K562 (cell line): ENCODE data around the gene NUP62CL. TPM values are rescaled to one million over a fixed set of nuclear protein-coding genes. Genes with fewer than 3 reads are reported as not detected.

ENCODE experiments used
- ARID3B ChIP-seq: fragments of 250-450 bp; sonication (Bioruptor Pico); IDR thresholded peaks from 2 replicates; pipeline ENCODE4 v1.4.0; 2020; ENCODE audit warnings: borderline replicate concordance
- CGGBP1 ChIP-seq: fragments of 250-450 bp; sonication (Bioruptor Pico); IDR thresholded peaks from 2 replicates; pipeline ENCODE4 v1.9.0; 2021; ENCODE audit warnings: mild to moderate bottlenecking
- CREM ChIP-seq: IDR thresholded peaks from 2 replicates; pipeline ENCODE4 v1.6.1; 2014; ENCODE audit warnings: antibody characterized with exemption, low read depth
- CUX1 ChIP-seq: fragments of 200-800 bp; sonication (Bioruptor generic); IDR thresholded peaks from 2 replicates; pipeline ENCODE4 v1.6.1; 2016; ENCODE audit warnings: missing genetic modification characterization, missing compliant biosample characterization
- GTF3C2 ChIP-seq: IDR thresholded peaks from 3 replicates; pipeline ENCODE4 v1.6.1; 2011; ENCODE audit warnings: borderline replicate concordance, mild to moderate bottlenecking, moderate library complexity; ENCODE audit not compliant: insufficient read length; ENCODE audit errors: extremely low read depth
- NUFIP1 ChIP-seq: fragments of 450-650 bp; IDR thresholded peaks from 2 replicates; pipeline ENCODE4 v1.6.1; 2018; ENCODE audit not compliant: partially characterized antibody
- RFX5 ChIP-seq: IDR thresholded peaks from 2 replicates; pipeline ENCODE4 v1.6.1; 2011; ENCODE audit warnings: low read depth, mild to moderate bottlenecking, improper control_type of control experiment, low read length
- TOE1 ChIP-seq, 2 experiments: fragments of 450-650 bp in 1 of 2; sonication (generic) in 1 of 2; formaldehyde crosslinking in 1 of 2; IDR thresholded peaks; 2 replicates each; pipeline versions ENCODE4 v1.7.1 to v1.8.0; 2016 to 2022; ENCODE audit warnings: borderline replicate concordance in 2 of 2, mild to moderate bottlenecking in 2 of 2, antibody characterized with exemption in 1 of 2, inconsistent platforms in 1 of 2, low read depth in 1 of 2, missing genetic modification reagents in 1 of 2, moderate library complexity in 1 of 2
- ZKSCAN1 ChIP-seq: fragments of 150-350 bp; IDR thresholded peaks from 2 replicates; pipeline ENCODE4 v1.6.1; 2016; ENCODE audit warnings: low read depth, low read length
- ZNF518B ChIP-seq: fragments of 250-450 bp; sonication (Bioruptor Pico); IDR thresholded peaks from 2 replicates; pipeline ENCODE4 v1.5.0; 2021; ENCODE audit warnings: mild to moderate bottlenecking, moderate library complexity
- polyA plus RNA-seq, 8 experiments: library from polyadenylated mRNA; depleted of rRNA in 4 of 8; stranded (reverse) in 5 of 8; unstranded in 3 of 8; fragments of >200 nt; fragmentation: Nextera tagmentation in 2 of 8; fragmentation: Illumina TruSeq in 1 of 8; extraction: Ambion mirVana in 2 of 8; extraction: Trizol in 1 of 8; gene quantifications; 2 replicates each; pipeline versions ENCODE4 v1.2.1 to v1.2.3, GENCODE V29; 2011 to 2014; ENCODE audit warnings: inconsistent platforms in 1 of 8, missing spikeins in 1 of 8
- total RNA-seq, 7 experiments: library from RNA; depleted of rRNA in 6 of 7; stranded (reverse); fragments of >200 nt in 6 of 7; fragmentation: Illumina TruSeq in 2 of 7; extraction: Trizol in 2 of 7; gene quantifications; 2 replicates each; pipeline versions ENCODE4 v1.2.1 to v1.2.3, GENCODE V29; 2011 to 2021; ENCODE audit warnings: low replicate concordance in 1 of 7

NUP62CL gene
- total and polyA plus RNA-seq, 9 of the 15 experiments (the other 6 are each of a cell fraction or from before 2014, with no cell fraction given), result 29.7 to 101 (median 42.7) TPM

- TF ChIP-seq ARID3B (CRISPR knock-in tag), result no peak
- TF ChIP-seq RFX5, result no peak
- no peak for TF ChIP-seq TOE1 (IDR thresholded peaks at IDR 0.05; ENCODE audit: borderline replicate concordance)
- no peak for TF ChIP-seq TOE1 (CRISPR knock-in tag; IDR thresholded peaks at IDR 0.05; ENCODE audit: borderline replicate concordance, low read depth)
- no peak for TF ChIP-seq NUFIP1
- TF ChIP-seq CGGBP1, result no peak
- no peak for TF ChIP-seq CREM
- peak; percentile 68; the same call in 1 of the 2 replicates for TF ChIP-seq ZKSCAN1
- no peak for TF ChIP-seq GTF3C2
- no peak for TF ChIP-seq ZNF518B (CRISPR knock-in tag)
- no peak for TF ChIP-seq CUX1 (CRISPR knock-in tag)
Measured at GRCh38 chrX:107154787-107155620, 51.2 kb downstream of the NUP62CL start (continued).
